HCT116 (cell line): ENCODE measurements around the gene HOXC11. TPM values are rescaled to one million over a fixed set of nuclear protein-coding genes. Genes with fewer than 3 reads are reported as not detected.
A peak's percentile ranks its signal among the peaks of the same experiment; 100 is the strongest.

Source experiments
- ATAC-seq: fragments of 200-7000 bp; cut with Tn5 transposase; 2 replicates; pipeline ENCODE4 v1.9.1; 2020; ENCODE audit warnings: mild to moderate bottlenecking, moderate library complexity
- BruUV-seq: library from RNA; stranded (reverse); fragments of 400-500 nt; replicated peaks from 2 replicates; lab custom pipeline; 2021; lab: Mats Ljungman, UMichigan
- CTCF ChIA-PET: fragments of 300-600 bp; sonication (Branson Sonifier 250); formaldehyde crosslinking; loops from one replicate; lab custom pipeline; 2021; ENCODE audit warnings: antibody characterized with exemption; lab: Charles Lee
- POLR2A ChIA-PET: fragments of 300-600, 350-600 bp; sonication (Branson Sonifier 250); formaldehyde crosslinking; loops from one replicate; lab custom pipeline; 2021; ENCODE audit warnings: antibody characterized with exemption; lab: Charles Lee
- RAD21 ChIA-PET, 2 experiments: fragments of 300-600 bp; sonication (Branson Sonifier 250); formaldehyde crosslinking; loops; one replicate each; lab custom pipeline; 2023; ENCODE audit warnings: low total read pairs in 2 of 2; ENCODE audit not compliant: uncharacterized antibody in 2 of 2, unreplicated experiment in 2 of 2, low non-redundant PET in 1 of 2; lab: Charles Lee
- DNase-seq: peaks from one replicate; pipeline ENCODE4 v3.0.0-alpha.2; 2010; ENCODE audit warnings: low read depth, low spot score
- H2AFZ ChIP-seq: fragments of 200-600 bp; shearing (Covaris generic), sonication (generic); 2 replicates; pipeline ENCODE4 v1.6.1; 2017; ENCODE audit warnings: low read depth, mixed run types, mixed read lengths, antibody characterized with exemption, low read length; ENCODE audit not compliant: poor library complexity, severe bottlenecking
- H3K27ac ChIP-seq: 2 replicates; pipeline ENCODE4 v1.5.1; 2012; ENCODE audit warnings: low read depth, low read length
- H3K27me3 ChIP-seq: fragments of 200-600 bp; sonication (generic); 2 replicates; pipeline ENCODE4 v1.6.1; 2016; ENCODE audit warnings: mixed run types, low read length, mixed read lengths; ENCODE audit not compliant: insufficient read depth
- H3K36me3 ChIP-seq, 2 experiments: fragments of 200-500 bp in 1 of 2; fragments of 200-600 bp in 1 of 2; sonication (Bioruptor generic) in 1 of 2; sonication (generic) in 1 of 2; 2 replicates each; pipeline versions ENCODE4 v1.5.1 to v1.6.1; 2014 to 2016; ENCODE audit warnings: low read length in 2 of 2, inconsistent platforms in 1 of 2, mixed read lengths in 1 of 2, mixed run types in 1 of 2; ENCODE audit not compliant: insufficient read depth in 2 of 2, control insufficient read depth in 1 of 2
- H3K4me1 ChIP-seq, 2 experiments: fragments of 200-600 bp in 1 of 2; sonication (generic) in 1 of 2; 2 replicates each; pipeline versions ENCODE4 v1.5.1 to v1.6.1; 2012 to 2017; ENCODE audit warnings: low read length in 2 of 2, inconsistent platforms in 1 of 2, mild to moderate bottlenecking in 1 of 2, mixed read lengths in 1 of 2, mixed run types in 1 of 2, moderate library complexity in 1 of 2; ENCODE audit not compliant: insufficient read depth in 2 of 2, control insufficient read depth in 1 of 2
- H3K4me2 ChIP-seq: fragments of 200-600 bp; sonication (generic); 2 replicates; pipeline ENCODE4 v1.6.1; 2017; ENCODE audit warnings: mixed run types, low read length, mixed read lengths
- H3K4me3 ChIP-seq, 2 experiments: fragments of 200-600 bp in 1 of 2; sonication (generic) in 1 of 2; replicated peaks in 1 of 2; 2 replicates each; pipeline ENCODE4 v1.5.1; 2011 to 2016; ENCODE audit warnings: low read length in 2 of 2, control low read depth in 1 of 2, low read depth in 1 of 2, mild to moderate bottlenecking in 1 of 2, mixed read lengths in 1 of 2, mixed run types in 1 of 2
- H3K79me2 ChIP-seq: fragments of 200-600 bp; sonication (generic); 2 replicates; pipeline ENCODE4 v1.6.1; 2017; ENCODE audit warnings: mild to moderate bottlenecking, mixed run types, low read length, moderate library complexity, mixed read lengths; ENCODE audit not compliant: insufficient read depth
- H3K9ac ChIP-seq: fragments of 200-600 bp; sonication (generic); 2 replicates; pipeline ENCODE4 v1.6.1; 2016; ENCODE audit warnings: low read length, mixed read lengths
- H3K9me2 ChIP-seq: fragments of 200-600 bp; sonication (generic), shearing (Covaris generic); 2 replicates; pipeline ENCODE4 v1.6.1; 2017; ENCODE audit warnings: mixed run types, mild to moderate bottlenecking, moderate library complexity; ENCODE audit not compliant: insufficient read depth
- H3K9me3 ChIP-seq, 2 experiments: fragments of 200-500 bp in 1 of 2; fragments of 200-600 bp in 1 of 2; sonication (Bioruptor generic) in 1 of 2; sonication (generic) in 1 of 2; 2 replicates each; pipeline ENCODE4 v1.6.1; 2014 to 2017; ENCODE audit warnings: low read length in 2 of 2, mixed read lengths in 2 of 2, inconsistent platforms in 1 of 2, low read depth in 1 of 2, mild to moderate bottlenecking in 1 of 2, mixed run types in 1 of 2, moderate library complexity in 1 of 2; ENCODE audit not compliant: control insufficient read depth in 1 of 2, insufficient read depth in 1 of 2
- H4K20me1 ChIP-seq: fragments of 200-600 bp; sonication (generic), shearing (Covaris generic); 2 replicates; pipeline ENCODE4 v1.6.1; 2017; ENCODE audit warnings: mixed run types, mild to moderate bottlenecking, moderate library complexity; ENCODE audit not compliant: insufficient read depth
- CBX3 ChIP-seq: IDR thresholded peaks from 2 replicates; pipeline ENCODE4 v1.6.1; 2012; ENCODE audit warnings: low read depth
- CEBPB ChIP-seq: IDR thresholded peaks from 2 replicates; pipeline ENCODE4 v1.6.1; 2012; ENCODE audit warnings: low read depth
- EGR1 ChIP-seq: IDR thresholded peaks from 2 replicates; pipeline ENCODE4 v1.6.1; 2012; ENCODE audit warnings: low read depth
- ELF1 ChIP-seq: IDR thresholded peaks from 2 replicates; pipeline ENCODE4 v1.6.1; 2012; ENCODE audit warnings: low read depth, borderline replicate concordance
- EZH2 ChIP-seq: fragments of 200-600 bp; sonication (generic); IDR thresholded peaks from 2 replicates; pipeline ENCODE4 v1.6.1; 2017; ENCODE audit warnings: antibody characterized with exemption, mixed run types
- FOSL1 ChIP-seq: IDR thresholded peaks from 2 replicates; pipeline ENCODE4 v1.6.1; 2012; ENCODE audit warnings: low read depth
- POLR2AphosphoS5 ChIP-seq: IDR thresholded peaks from 2 replicates; pipeline ENCODE4 v1.6.1; 2011; ENCODE audit warnings: mild to moderate bottlenecking, low read depth, low read length, moderate library complexity
- REST ChIP-seq: IDR thresholded peaks from 2 replicates; pipeline ENCODE4 v1.6.1; 2012; ENCODE audit warnings: low read depth
- SIN3A ChIP-seq: IDR thresholded peaks from 2 replicates; pipeline ENCODE4 v1.6.1; 2012; ENCODE audit warnings: low read depth
- SP1 ChIP-seq: IDR thresholded peaks from 2 replicates; pipeline ENCODE4 v1.6.1; 2012; ENCODE audit warnings: low read depth
- SRF ChIP-seq: IDR thresholded peaks from 2 replicates; pipeline ENCODE4 v1.6.1; 2012; ENCODE audit warnings: low read depth
- TCF7L2 ChIP-seq: IDR thresholded peaks from 2 replicates; pipeline ENCODE4 v1.7.0; 2011; ENCODE audit warnings: borderline replicate concordance, inconsistent platforms; ENCODE audit not compliant: insufficient read depth, insufficient read length; ENCODE audit errors: extremely low read depth
- ZFX ChIP-seq: fragments of 450-650 bp; IDR thresholded peaks from 2 replicates; pipeline ENCODE4 v1.6.1; 2017
- ZNF274 ChIP-seq: fragments of 200-500 bp; sonication (Bioruptor generic); IDR thresholded peaks from 2 replicates; pipeline ENCODE4 v1.6.1; 2014; ENCODE audit warnings: mild to moderate bottlenecking, low read depth, low read length, inconsistent platforms
- intact Hi-C: fragments of 100-400 bp; cut with micrococcal nuclease; formaldehyde crosslinking; loops from 2 replicates; pipeline ENCODE4 v1.10.0; 2022
- total RNA-seq: library from RNA; stranded (reverse); gene quantifications from one replicate; pipeline ENCODE4 v1.2.1, GENCODE V29; 2021; ENCODE audit not compliant: unreplicated experiment
- TF ChIP-seq, protein P1 (sequence below): IDR thresholded peaks from 2 replicates; pipeline ENCODE4 v1.6.1; 2011; ENCODE audit warnings: mild to moderate bottlenecking, low read length, moderate library complexity; ENCODE audit not compliant: insufficient replicate concordance; ENCODE audit errors: extremely low read depth
- TF ChIP-seq, protein P2 (sequence below): IDR thresholded peaks from 2 replicates; pipeline ENCODE4 v1.6.1; 2012
- TF ChIP-seq, protein P3 (sequence below): IDR thresholded peaks from 2 replicates; pipeline ENCODE4 v1.6.1; 2012
- TF ChIP-seq, protein P4 (sequence below), 3 experiments: fragments of 200-600 bp in 1 of 3; sonication (generic) in 1 of 3; IDR thresholded peaks in 2 of 3; conservative IDR thresholded peaks in 1 of 3; 2 replicates each; pipeline ENCODE4 v1.5.1; 2012 to 2017; ENCODE audit warnings: low read depth in 2 of 3, low read length in 2 of 3, antibody characterized with exemption in 1 of 3, borderline replicate concordance in 1 of 3, control low read depth in 1 of 3, mild to moderate bottlenecking in 1 of 3, mixed read lengths in 1 of 3, mixed run types in 1 of 3, moderate library complexity in 1 of 3; ENCODE audit not compliant: insufficient read depth in 1 of 3

Gene HOXC11
- total RNA-seq, 1 experiment from 2014 or later, result 0.22 TPM

DNA sequence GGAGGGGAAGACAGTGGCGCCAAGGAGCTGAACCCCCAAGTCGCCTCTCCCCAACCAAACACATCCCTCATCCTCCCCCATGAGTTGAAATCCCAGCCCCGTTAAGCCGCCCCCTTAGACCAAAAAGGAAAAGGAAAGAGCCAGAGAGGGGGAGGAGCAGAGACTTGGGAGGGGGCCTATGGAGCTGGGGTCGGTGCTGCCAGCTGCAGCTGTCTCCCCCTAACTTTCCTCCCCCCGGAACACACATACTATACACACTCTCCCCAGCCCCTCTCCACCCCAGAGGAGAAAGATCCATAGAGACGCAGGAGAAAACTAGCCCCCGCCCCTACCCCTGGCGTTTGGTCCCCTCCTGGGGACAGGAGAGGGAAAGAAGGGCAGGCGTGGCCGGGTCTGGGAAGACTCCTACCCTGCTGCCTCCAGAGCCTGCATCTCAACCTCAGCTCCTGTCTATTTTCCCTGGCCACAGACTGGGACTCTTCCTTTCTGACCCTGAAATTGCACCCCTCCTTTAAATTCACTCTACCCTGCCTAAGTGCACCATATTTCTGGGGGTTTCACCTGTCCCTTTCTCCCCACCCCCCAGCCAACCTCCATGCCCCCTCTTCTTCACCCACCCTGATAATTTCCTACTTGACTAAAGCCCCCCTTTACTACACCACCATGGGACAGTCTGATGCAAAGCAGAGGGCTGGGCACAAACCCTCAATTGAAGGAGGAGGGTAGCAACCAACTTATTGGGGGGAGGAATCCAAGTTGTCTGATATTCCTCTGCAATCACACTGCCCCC, 25.4 kb downstream of the HOXC11 start:
- ChIA-PET POLR2A (interaction anchor here (0.7 to 3.4 kb wide), 2 partner anchors 19 to 321 kb away, joined by 3 to 9 read pairs; no protein-coding TSS in a partner anchor), CTCF (interaction anchor here (0.9 to 4.7 kb wide), 6 partner anchors 10 to 209 kb away, joined by 3 to 22 read pairs (median 5); partner anchors contain the start of gene HOXC10), RAD21 (no interaction called here)
- H3K4me2 ChIP-seq, result peak overlapping the region; percentile 88
- H3K27ac ChIP-seq, result no peak overlapping the region
- no peaks in the 10 kb centered on the region for H3K9me3 ChIP-seq
- no TSS peak for BruUV-seq
- ATAC-seq (no peak), DNase-seq (no peak)
- peaks cover 22 to 46% of the 10 kb centered on the region in 2 experiments for H3K4me1 ChIP-seq
- H3K36me3 ChIP-seq, result peaks cover 0 to 6% of the 10 kb centered on the region in 2 experiments; a peak in 1 of 4 replicates
- H3K79me2 ChIP-seq, result peaks cover 50% of the 10 kb centered on the region
- no peaks in the 10 kb centered on the region for H3K27me3 ChIP-seq
- no peaks in the 10 kb centered on the region for H3K9me2 ChIP-seq
- 0 out of 4 replicates have a peak overlapping the region, but pooled peaks of 1 of the 2 experiments have one; percentile 82 for H3K4me3 ChIP-seq
- H4K20me1 ChIP-seq, result no peaks in the 10 kb centered on the region
- no peak overlapping the region for H2AFZ ChIP-seq
- H3K9ac ChIP-seq, result 0 out of 2 replicates have a peak overlapping the region, but pooled peaks have one; percentile 11
- intact Hi-C loops, result no loop called here
- TF ChIP-seq EZH2 (no peak), ZNF274 (no peak), SRF (no peak), REST (no peak), ELF1 (no peak), CBX3 (no peak), EGR1 (no peak), ZFX (no peak), TCF7L2 (no peak), SP1 (no peak), FOSL1 (no peak), POLR2AphosphoS5 (no peak; the same call in 1 of the 2 replicates), SIN3A (no peak), CEBPB (no peak)
- TF ChIP-seq, protein P1, sequence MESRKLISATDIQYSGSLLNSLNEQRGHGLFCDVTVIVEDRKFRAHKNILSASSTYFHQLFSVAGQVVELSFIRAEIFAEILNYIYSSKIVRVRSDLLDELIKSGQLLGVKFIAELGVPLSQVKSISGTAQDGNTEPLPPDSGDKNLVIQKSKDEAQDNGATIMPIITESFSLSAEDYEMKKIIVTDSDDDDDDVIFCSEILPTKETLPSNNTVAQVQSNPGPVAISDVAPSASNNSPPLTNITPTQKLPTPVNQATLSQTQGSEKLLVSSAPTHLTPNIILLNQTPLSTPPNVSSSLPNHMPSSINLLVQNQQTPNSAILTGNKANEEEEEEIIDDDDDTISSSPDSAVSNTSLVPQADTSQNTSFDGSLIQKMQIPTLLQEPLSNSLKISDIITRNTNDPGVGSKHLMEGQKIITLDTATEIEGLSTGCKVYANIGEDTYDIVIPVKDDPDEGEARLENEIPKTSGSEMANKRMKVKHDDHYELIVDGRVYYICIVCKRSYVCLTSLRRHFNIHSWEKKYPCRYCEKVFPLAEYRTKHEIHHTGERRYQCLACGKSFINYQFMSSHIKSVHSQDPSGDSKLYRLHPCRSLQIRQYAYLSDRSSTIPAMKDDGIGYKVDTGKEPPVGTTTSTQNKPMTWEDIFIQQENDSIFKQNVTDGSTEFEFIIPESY, result no peak
- TF ChIP-seq, protein P2, sequence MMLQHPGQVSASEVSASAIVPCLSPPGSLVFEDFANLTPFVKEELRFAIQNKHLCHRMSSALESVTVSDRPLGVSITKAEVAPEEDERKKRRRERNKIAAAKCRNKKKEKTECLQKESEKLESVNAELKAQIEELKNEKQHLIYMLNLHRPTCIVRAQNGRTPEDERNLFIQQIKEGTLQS, result no peak
- TF ChIP-seq, protein P3, sequence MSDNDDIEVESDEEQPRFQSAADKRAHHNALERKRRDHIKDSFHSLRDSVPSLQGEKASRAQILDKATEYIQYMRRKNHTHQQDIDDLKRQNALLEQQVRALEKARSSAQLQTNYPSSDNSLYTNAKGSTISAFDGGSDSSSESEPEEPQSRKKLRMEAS, result no peak
- TF ChIP-seq, protein P4, sequence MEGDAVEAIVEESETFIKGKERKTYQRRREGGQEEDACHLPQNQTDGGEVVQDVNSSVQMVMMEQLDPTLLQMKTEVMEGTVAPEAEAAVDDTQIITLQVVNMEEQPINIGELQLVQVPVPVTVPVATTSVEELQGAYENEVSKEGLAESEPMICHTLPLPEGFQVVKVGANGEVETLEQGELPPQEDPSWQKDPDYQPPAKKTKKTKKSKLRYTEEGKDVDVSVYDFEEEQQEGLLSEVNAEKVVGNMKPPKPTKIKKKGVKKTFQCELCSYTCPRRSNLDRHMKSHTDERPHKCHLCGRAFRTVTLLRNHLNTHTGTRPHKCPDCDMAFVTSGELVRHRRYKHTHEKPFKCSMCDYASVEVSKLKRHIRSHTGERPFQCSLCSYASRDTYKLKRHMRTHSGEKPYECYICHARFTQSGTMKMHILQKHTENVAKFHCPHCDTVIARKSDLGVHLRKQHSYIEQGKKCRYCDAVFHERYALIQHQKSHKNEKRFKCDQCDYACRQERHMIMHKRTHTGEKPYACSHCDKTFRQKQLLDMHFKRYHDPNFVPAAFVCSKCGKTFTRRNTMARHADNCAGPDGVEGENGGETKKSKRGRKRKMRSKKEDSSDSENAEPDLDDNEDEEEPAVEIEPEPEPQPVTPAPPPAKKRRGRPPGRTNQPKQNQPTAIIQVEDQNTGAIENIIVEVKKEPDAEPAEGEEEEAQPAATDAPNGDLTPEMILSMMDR (IDR thresholded peaks at IDR 0.05 in 2 of 3, conservative IDR thresholded peaks at IDR 0.05 in 1 of 3; ENCODE audit: borderline replicate concordance in 1 of 3, insufficient read depth in 1 of 3, low read depth in 2 of 3, low read length in 2 of 3), result no peak
